Esophagus mucosa (tissue), 1 donor: ENCODE results near the gene COL5A3. TPM values are rescaled to one million over a fixed set of nuclear protein-coding genes. Genes with fewer than 3 reads are reported as not detected.
"Not testable (repeated sequence)": the region's sequence is repeated elsewhere in the genome, so short reads cannot be mapped to it uniquely, and the experiment has no call there.

ENCODE experiments used
- ATAC-seq: fragments of 200-7000 bp; cut with Tn5 transposase; one replicate; pipeline ENCODE4 v1.9.1; 2020
- total RNA-seq: library from RNA; stranded (reverse); gene quantifications from one replicate; pipeline ENCODE4 v1.2.4, GENCODE V29; 2023
- donor health status: DM: yes; HTN: yes; CAD: no.

The COL5A3 gene
- total RNA-seq, 1 donor from 2014 or later: 5.6 TPM

DNA sequence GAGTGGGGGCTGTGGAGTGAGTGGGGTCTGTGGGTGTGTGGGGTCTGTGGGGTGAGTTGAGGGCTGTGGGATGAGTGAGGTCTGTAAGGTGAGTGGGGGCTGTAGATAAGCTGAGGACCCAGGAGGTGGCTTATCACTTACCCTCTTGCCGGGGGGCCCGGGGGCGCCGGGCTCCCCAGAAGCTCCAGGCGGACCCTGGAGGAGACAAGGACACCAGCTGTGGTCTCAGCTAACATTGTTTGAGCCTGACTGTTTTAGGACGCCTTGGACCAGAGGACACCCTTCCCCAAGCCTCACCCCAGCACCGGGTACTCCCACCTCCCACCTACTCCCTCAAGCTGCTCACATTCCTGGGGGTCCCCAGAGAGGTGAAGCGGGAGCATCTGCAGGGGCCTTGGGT, 39.8 kb downstream of the COL5A3 start:
- ATAC-seq: no peak

GRCh38 chr19:9969688-9969975, 40.7 kb downstream of the COL5A3 start:
- ATAC-seq: no peak

DNA sequence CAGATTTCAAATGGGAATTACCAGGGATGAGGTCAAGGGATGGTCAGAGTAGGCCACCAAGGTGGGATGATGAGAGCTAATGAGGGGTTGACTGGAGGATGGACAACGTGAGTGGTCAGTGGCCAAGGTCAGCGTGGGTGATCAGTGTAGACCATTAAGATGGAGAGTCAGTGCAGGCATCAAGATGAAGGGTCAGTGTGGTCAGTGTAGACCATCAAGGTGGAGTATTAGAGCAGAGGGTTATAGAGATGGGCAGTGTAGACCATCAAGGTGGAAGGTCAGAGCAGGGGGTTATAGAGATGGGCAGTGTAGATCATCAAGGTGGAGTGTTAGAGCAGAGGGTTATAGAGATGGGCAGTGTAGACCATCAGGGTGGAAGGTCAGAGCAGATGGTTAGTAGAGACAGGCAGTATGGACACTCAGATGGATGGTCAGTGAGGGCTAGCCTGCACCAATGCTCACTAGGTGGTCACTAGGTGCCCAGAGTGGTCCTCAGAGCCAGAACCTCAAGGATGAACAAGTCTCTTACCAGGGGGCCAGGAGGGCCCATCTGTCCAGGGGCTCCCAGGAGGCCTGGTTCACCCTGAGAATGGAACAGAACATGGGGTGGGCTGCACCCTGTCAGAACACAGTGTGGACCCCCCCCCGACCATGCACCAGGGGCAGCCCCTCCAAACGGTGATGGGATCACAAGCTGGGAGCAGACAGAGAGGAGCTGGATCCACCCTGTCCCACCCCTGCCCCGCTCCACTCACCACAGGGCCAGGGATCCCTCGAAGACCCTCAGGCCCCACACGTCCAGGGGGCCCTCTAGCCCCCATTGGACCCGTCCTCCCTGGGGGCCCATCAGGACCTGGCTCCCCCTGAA, 41.2 kb downstream of the COL5A3 start:
- ATAC-seq: no peak

- ATAC-seq: no peak
Observed at GRCh38 chr19:9967326-9967725, 43.0 kb downstream of the COL5A3 start.

- no peak for ATAC-seq
Observed at GRCh38 chr19:9966448-9966847, 43.9 kb downstream of the COL5A3 start.

- no peak for ATAC-seq
Observed at GRCh38 chr19:9966024-9966423, 44.3 kb downstream of the COL5A3 start.

- no peak for ATAC-seq
Observed at GRCh38 chr19:9962623-9963290, 47.5 kb downstream of the COL5A3 start.

GRCh38 chr19:9961103-9961502, 49.2 kb downstream of the COL5A3 start:
- no peak for ATAC-seq

DNA sequence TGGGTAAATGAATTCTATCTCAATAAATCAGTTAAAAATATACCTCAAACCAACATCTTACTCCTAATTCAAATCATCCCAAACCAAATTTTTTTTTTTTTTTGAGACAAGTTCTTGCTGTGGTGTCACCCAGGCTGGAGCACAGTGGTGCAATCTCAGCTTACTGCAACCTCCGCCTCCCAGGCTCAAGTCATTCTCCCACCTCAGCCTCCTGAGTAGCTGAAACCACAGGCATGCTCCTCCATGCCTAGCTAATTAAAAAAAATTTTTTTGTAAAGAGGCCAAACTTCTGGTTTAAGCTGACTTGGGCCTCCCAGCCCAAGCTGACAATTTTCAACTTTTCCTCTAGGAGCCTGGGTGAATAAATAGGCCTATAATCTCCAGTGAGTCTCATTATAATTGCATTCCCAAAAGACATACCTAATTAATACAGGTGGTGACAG, 51.9 kb downstream of the COL5A3 start:
- ATAC-seq: no peak

GRCh38 chr19:9956956-9957355, 53.3 kb downstream of the COL5A3 start:
- no peak for ATAC-seq

- ATAC-seq: no peak
Observed at GRCh38 chr19:9953802-9954542, 56.3 kb downstream of the COL5A3 start.

- no peak for ATAC-seq
Observed at GRCh38 chr19:9952276-9952675, 58.0 kb downstream of the COL5A3 start.

DNA sequence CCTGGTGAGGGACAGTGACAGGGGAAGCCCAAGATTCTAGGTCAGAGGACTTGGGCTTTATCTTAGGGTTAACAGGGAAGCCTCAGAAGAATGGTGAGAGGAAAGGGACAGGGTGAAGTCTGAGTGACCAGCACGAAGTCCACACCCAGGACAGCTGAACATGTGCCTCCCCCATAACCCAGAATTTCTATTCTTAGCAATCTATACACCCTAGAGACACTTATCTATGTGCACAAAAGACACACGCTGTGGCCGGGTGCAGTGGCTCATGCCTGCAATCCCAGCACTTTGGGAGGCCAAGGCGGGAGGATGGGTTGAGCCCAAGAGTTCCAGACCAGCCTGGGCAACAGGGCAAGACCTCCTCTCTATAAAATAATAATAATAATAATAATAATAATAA, 62.9 kb downstream of the COL5A3 start:
- ATAC-seq: no peak

DNA sequence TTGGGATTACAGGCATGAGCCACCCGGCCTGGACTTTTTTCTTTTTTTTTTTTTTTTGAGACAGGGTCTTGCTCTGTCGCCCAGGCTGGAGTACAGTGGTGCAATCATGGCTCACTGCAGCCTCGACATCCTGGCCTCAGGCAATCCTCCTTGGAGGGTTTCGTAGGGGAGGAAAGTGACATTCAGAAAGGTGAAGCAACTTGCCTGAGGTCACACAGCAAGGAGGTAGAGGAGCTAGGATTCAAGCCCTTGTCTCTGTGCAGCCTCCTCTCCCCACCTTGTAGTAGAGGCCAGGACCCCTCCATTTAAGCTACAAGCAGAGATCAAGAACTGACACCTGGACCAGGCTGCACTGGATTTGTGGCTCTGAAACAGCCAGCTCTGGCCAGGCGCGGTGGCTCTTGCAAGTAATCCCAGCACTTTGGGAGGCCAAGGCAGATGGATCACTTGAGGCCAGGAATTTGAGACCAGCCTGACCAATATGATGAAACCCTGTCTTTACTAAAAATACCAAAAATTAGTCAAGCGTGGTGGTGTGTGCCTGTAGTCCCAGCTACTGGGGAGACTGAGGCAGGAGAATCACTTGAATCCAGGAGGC, 63.7 kb downstream of the COL5A3 start:
- not testable (repeated sequence) for ATAC-seq

GRCh38 chr19:9945319-9945966, 64.9 kb downstream of the COL5A3 start:
- ATAC-seq: peak; percentile 77

DNA sequence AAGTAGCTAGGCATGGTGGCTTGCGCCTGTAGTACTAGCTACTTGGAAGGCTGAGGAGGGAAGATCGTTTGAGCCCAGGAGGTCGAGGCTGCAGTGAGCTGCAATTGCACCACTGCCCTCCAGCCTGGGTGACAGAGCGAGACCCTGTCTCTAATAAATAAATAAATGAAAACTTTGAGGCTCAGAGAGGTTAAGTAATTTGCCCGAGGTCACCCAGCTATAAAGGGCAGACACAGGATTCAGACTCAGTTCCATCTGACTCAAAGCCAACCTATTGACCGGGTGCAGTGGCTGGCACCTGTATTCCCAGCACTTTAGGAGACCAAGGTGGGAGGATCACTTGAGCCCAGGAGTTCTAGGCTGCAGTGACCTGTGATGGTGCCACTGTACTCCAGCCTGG, 66.6 kb downstream of the COL5A3 start:
- no peak for ATAC-seq

DNA sequence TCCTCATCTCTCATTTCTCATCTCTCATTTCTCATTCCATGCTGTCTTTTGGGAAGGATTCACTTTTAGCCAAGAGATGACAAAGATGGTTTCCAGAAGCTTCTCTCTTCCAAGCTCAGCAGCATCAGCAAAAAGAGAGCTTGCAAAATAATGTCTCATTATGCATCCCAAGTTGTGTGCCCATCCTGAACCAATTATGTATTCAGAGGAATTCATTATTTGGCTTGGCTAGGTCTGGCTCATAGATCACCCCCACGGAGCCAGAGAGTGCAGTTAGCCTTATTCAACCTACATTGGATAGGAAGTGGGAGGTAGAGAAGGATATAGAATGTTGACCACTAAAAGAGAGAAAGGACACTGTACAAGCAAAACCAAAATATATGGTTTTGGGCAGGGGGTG, 68.6 kb downstream of the COL5A3 start:
- no peak for ATAC-seq

GRCh38 chr19:9941231-9941630, 69.1 kb downstream of the COL5A3 start:
- ATAC-seq: no peak

DNA sequence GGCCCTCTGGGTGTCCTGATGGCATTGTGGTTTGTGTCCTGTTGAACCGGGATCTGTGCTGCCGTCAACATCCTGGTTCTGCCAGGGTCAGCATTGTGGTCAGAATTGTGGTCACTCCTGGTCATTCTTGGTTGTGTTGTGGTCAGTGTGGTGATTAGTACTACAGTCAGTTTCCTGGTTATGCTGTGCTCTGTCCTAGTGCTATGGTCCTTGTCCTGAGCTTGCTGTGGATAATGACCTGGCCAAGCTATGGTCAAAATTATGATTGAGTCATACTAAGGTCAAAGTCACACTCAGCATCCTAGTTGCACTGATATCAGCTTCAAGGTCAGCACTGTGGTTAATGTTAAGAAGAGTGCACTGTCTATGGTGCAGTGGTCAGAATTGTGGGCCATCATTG, 69.5 kb downstream of the COL5A3 start:
- ATAC-seq: no peak

GRCh38 chr19:9939301-9939913, 70.9 kb downstream of the COL5A3 start:
- no peak for ATAC-seq

- ATAC-seq: no peak
Observed at GRCh38 chr19:9937001-9937411, 73.3 kb downstream of the COL5A3 start.

- ATAC-seq: no peak
Observed at GRCh38 chr19:9936326-9937000, 73.8 kb downstream of the COL5A3 start, which contains the start of gene OLFM2. Gene OLFM2 (minus strand): TSS chr19:9936515. CDS start chr19:9936366, 149 bp downstream.
